ENCODE results near the gene GUK1. TPM values are rescaled to one million over a fixed set of nuclear protein-coding genes. Genes with fewer than 3 reads are reported as not detected.

Gene GUK1
- total RNA-seq, 2 experiments from 2014 or later, result 375 to 376 TPM

DNA sequence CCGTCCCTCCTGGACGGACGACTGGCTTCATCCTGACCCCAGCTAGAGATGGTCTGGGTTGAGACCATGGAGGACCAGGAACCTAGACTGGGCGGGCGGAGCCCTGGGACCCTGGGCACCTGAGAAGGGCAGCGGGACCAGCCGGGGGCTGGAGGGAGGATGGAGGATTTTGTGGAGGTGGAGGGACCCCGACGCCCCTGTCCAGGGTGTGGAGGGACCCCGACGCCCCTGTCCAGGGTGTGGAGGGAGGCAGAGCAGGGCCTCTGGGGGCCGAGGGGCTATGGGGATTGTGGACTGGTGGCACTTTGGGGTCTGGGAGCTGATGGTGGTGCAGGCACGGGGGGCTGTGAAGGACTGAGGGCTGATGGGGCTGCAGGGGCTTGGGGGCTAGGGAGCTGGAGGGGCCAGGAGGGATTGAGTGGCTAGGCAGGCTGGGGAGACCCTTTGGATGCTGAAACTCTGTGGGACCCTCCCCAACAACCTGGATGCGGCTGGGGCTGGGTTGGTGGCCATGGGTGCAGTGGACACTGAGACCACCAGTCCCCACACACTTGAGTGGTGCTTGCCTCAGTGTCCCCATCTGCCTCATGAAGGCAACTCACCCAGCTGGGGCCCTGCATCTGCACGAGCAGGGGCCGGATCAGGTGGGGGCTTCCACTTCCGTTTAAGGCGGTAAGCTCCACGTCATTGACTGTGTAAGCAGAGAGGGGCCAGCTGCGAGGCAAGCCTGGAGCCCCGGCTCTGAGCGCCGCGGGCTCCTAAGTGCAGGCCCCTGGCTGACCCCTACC lies 17.1 kb downstream of the GUK1 start:
- H3K36me3 Mint-ChIP-seq (ENCODE audit: low read depth), result no peaks in the 10 kb centered on the region
- H3K4me1 Mint-ChIP-seq (ENCODE audit: low read depth), result peaks cover 41% of the 10 kb centered on the region
- intact Hi-C loops (cut with micrococcal nuclease), result no loop called here
- H3K9me3 Mint-ChIP-seq, result no peaks in the 10 kb centered on the region
- peak; percentile 70 for ATAC-seq
- H3K27ac Mint-ChIP-seq, result peak overlapping the region; percentile 86
- POLR2A ChIA-PET, result interaction anchor here (0.6 to 1.8 kb wide), 3 partner anchors 9 to 15 kb away, joined by 3 to 11 read pairs (median 3); partner anchors contain the start of gene IBA57
- no peaks in the 10 kb centered on the region for H3K27me3 Mint-ChIP-seq
- DNase-seq, result peak; percentile 80
- peak overlapping the region; percentile 53 for H3K4me3 Mint-ChIP-seq
- TF ChIP-seq, protein P1, sequence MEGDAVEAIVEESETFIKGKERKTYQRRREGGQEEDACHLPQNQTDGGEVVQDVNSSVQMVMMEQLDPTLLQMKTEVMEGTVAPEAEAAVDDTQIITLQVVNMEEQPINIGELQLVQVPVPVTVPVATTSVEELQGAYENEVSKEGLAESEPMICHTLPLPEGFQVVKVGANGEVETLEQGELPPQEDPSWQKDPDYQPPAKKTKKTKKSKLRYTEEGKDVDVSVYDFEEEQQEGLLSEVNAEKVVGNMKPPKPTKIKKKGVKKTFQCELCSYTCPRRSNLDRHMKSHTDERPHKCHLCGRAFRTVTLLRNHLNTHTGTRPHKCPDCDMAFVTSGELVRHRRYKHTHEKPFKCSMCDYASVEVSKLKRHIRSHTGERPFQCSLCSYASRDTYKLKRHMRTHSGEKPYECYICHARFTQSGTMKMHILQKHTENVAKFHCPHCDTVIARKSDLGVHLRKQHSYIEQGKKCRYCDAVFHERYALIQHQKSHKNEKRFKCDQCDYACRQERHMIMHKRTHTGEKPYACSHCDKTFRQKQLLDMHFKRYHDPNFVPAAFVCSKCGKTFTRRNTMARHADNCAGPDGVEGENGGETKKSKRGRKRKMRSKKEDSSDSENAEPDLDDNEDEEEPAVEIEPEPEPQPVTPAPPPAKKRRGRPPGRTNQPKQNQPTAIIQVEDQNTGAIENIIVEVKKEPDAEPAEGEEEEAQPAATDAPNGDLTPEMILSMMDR (IDR thresholded peaks at IDR 0.05), result no peak
- CTCF ChIA-PET, result interaction anchor here (1.4 to 2.8 kb wide), 2 partner anchors 9 to 26 kb away, joined by 4 to 15 read pairs; partner anchors contain the start of gene IBA57

DNA sequence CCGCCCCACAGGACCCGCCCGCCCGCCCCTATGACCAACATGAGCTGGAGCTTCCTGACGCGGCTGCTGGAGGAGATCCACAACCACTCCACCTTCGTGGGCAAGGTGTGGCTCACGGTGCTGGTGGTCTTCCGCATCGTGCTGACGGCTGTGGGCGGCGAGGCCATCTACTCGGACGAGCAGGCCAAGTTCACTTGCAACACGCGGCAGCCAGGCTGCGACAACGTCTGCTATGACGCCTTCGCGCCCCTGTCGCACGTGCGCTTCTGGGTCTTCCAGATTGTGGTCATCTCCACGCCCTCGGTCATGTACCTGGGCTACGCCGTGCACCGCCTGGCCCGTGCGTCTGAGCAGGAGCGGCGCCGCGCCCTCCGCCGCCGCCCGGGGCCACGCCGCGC lies 17.6 kb downstream of the GUK1 start:
- no peak for ATAC-seq
- no peak overlapping the region for H3K4me3 Mint-ChIP-seq
- peak overlapping the region; percentile 64 for H3K27ac Mint-ChIP-seq
- no peaks in the 10 kb centered on the region for H3K36me3 Mint-ChIP-seq (ENCODE audit: low read depth)
- no peaks in the 10 kb centered on the region for H3K27me3 Mint-ChIP-seq
- H3K9me3 Mint-ChIP-seq, result no peaks in the 10 kb centered on the region
- POLR2A ChIA-PET, result interaction anchor here (0.6 to 1.8 kb wide), 3 partner anchors 8 to 15 kb away, joined by 3 to 11 read pairs (median 3); partner anchors contain the start of gene IBA57
- DNase-seq, result no peak
- TF ChIP-seq, protein P1 (IDR thresholded peaks at IDR 0.05), result no peak
- CTCF ChIA-PET, result interaction anchor here (2.8 kb wide), 1 partner anchor 8 kb away, joined by 15 read pairs; the partner anchor contains the start of gene IBA57
- intact Hi-C loops (cut with micrococcal nuclease), result no loop called here
- H3K4me1 Mint-ChIP-seq (ENCODE audit: low read depth), result peaks cover 46% of the 10 kb centered on the region

DNA sequence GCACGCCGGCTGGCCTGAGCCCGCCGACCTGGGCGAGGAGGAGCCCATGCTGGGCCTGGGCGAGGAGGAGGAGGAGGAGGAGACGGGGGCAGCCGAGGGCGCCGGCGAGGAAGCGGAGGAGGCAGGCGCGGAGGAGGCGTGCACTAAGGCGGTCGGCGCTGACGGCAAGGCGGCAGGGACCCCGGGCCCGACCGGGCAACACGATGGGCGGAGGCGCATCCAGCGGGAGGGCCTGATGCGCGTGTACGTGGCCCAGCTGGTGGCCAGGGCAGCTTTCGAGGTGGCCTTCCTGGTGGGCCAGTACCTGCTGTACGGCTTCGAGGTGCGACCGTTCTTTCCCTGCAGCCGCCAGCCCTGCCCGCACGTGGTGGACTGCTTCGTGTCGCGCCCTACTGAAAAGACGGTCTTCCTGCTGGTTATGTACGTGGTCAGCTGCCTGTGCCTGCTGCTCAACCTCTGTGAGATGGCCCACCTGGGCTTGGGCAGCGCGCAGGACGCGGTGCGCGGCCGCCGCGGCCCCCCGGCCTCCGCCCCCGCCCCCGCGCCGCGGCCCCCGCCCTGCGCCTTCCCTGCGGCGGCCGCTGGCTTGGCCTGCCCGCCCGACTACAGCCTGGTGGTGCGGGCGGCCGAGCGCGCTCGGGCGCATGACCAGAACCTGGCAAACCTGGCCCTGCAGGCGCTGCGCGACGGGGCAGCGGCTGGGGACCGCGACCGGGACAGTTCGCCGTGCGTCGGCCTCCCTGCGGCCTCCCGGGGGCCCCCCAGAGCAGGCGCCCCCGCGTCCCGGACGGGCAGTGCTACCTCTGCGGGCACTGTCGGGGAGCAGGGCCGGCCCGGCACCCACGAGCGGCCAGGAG lies 18.3 kb downstream of the GUK1 start:
- ATAC-seq (no peak), DNase-seq (no peak)
- Mint-ChIP-seq H3K4me3 (no peak overlapping the region), H3K9me3 (no peaks in the 10 kb centered on the region), H3K36me3 (ENCODE audit: low read depth) (no peaks in the 10 kb centered on the region), H3K27me3 (no peaks in the 10 kb centered on the region), H3K27ac (no peak overlapping the region), H3K4me1 (ENCODE audit: low read depth) (peaks cover 51% of the 10 kb centered on the region)
- intact Hi-C loops (cut with micrococcal nuclease), result no loop called here
- ChIA-PET CTCF (interaction anchor here (2.8 kb wide), 1 partner anchor 8 kb away, joined by 15 read pairs; the partner anchor contains the start of gene IBA57), POLR2A (interaction anchor here (1.0 kb wide), 1 partner anchor 16 kb away, joined by 3 read pairs; no protein-coding TSS in a partner anchor)
- TF ChIP-seq, protein P1 (IDR thresholded peaks at IDR 0.05), result no peak

DNA sequence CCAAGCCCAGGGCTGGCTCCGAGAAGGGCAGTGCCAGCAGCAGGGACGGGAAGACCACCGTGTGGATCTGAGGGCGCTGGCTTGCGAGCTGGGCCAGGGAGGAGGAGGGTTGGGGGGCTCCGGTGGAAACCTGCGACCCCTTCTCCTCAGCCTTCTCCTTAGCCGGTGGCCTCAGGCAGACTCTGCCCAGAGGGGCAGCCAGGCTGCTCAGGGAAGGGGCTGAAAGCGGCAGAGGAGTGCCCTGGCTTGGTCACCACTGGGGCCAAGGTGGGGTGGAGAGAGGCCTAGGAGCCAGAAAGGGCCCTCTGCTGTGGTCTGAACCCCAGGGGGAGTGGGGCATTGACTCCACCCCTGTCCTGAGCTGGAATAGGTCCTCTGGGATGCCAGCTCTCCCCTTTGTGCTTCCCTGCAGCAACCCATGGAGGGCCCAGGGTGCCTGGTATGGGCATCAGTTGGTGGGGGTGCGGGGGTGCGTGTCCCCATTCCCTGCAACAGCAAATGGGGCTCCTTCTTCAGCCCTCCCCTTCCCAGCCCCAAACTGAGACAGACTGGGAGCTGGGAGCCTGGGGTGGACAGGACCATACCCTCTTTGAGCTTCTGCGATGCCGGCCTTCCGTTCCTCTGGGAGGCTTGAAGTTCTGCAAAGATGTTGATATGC lies 19.1 kb downstream of the GUK1 start:
- Mint-ChIP-seq H3K27me3 (no peaks in the 10 kb centered on the region), H3K9me3 (no peaks in the 10 kb centered on the region), H3K4me3 (no peak overlapping the region), H3K4me1 (ENCODE audit: low read depth) (peaks cover 52% of the 10 kb centered on the region), H3K36me3 (ENCODE audit: low read depth) (peaks cover 1% of the 10 kb centered on the region), H3K27ac (no peak overlapping the region)
- intact Hi-C loops (cut with micrococcal nuclease), result no loop called here
- ATAC-seq (no peak), DNase-seq (no peak)
- TF ChIP-seq, protein P1 (IDR thresholded peaks at IDR 0.05), result no peak
- POLR2A ChIA-PET, result no interaction called here
- CTCF ChIA-PET, result no interaction called here
